ENCODE measurements around the gene DCAF16. TPM values are rescaled to one million over a fixed set of nuclear protein-coding genes. Genes with fewer than 3 reads are reported as not detected.

The DCAF16 gene
- total RNA-seq, 1 donor from 2014 or later = 34.2 TPM

DNA sequence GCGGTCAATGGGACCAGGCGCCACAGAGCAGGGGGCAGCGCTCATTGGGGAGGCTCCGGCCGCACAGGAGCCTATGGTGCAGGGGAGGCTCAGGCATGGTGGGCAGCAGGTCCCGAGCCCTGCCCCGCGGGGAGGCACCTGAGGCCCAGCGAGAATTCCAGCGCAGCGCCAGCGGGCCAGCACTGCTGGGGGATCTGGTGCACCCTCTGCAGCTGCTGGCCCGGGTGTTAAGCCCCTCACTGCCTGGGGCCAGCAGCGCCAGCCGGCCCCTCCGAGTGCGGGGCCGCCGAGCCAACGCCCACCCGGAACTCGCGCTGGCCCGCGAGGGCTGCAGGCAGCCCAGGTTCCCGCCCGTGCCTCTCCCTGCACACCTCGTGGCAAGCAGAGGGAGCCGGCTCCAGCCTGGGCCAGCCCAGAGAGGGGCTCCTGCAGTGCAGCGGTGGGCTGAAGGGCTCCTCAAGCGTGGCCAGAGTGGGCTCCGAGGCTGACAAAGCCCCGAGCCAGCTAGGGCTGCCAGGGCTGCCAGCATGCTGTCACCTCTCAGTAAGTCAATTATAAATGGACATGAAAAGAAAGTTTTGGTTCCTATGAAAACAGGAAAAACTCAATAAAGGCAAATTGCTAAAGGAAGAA, 43.6 kb downstream of the DCAF16 start:
- no peaks in the 10 kb centered on the region for H3K9me3 Mint-ChIP-seq (ENCODE audit: unreplicated experiment)
- no peak for TF ChIP-seq CTCF (IDR thresholded peaks at IDR 0.05; ENCODE audit: unreplicated experiment)
- H3K4me1 Mint-ChIP-seq (ENCODE audit: unreplicated experiment) = no peaks in the 10 kb centered on the region
- no peak overlapping the region for H3K27ac Mint-ChIP-seq (ENCODE audit: unreplicated experiment)
- DNase-seq (ENCODE audit: low spot score) = no peak
- no peaks in the 10 kb centered on the region for H3K36me3 Mint-ChIP-seq (ENCODE audit: low read depth, unreplicated experiment)
- H3K4me3 Mint-ChIP-seq (ENCODE audit: unreplicated experiment) = no peak overlapping the region
- peaks cover 3% of the 10 kb centered on the region for H3K27me3 Mint-ChIP-seq (ENCODE audit: unreplicated experiment)

DNA sequence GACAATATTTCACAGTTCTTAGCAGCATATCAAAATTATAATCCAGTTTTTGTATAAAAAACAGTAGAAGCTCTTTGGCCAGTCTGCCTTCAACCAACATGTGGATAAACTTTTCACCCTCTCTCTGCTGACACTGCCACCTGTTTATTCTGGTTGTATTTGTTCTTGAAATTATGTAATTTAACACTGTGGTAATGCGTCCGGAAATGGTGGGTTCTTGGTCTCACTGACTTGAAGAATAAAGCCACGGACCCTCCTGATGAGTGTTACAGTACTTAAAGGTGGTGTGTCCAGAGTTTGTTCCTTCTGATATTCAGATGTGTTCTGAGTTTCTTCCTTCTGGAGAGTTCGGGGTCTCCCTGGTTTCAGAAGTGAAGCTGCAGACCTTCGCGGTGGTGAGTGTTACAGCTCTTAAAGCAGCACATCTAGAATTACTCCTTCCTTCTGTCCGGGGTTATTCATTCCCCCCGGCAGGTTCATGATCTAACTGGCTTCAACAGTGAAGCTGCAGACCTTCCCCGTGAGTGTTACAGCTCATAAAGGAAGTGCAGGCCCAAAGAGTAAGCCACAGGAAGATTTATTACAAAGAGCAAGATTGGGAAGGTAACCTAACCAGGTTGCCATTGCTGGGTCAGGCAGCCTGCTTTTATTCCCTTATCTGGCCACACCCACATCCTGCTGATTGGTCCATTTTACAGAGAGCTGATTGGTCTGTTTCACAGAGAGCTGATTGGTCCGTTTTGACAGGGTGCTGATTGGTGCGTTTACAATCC, 44.9 kb downstream of the DCAF16 start:
- Mint-ChIP-seq H3K36me3 (ENCODE audit: low read depth, unreplicated experiment) (no peaks in the 10 kb centered on the region), H3K27me3 (ENCODE audit: unreplicated experiment) (peaks cover 3% of the 10 kb centered on the region), H3K4me1 (ENCODE audit: unreplicated experiment) (no peaks in the 10 kb centered on the region), H3K4me3 (ENCODE audit: unreplicated experiment) (no peak overlapping the region), H3K9me3 (ENCODE audit: unreplicated experiment) (no peaks in the 10 kb centered on the region), H3K27ac (ENCODE audit: unreplicated experiment) (no peak overlapping the region)
- TF ChIP-seq CTCF (IDR thresholded peaks at IDR 0.05; ENCODE audit: unreplicated experiment) = no peak
- DNase-seq (ENCODE audit: low spot score) = no peak

DNA sequence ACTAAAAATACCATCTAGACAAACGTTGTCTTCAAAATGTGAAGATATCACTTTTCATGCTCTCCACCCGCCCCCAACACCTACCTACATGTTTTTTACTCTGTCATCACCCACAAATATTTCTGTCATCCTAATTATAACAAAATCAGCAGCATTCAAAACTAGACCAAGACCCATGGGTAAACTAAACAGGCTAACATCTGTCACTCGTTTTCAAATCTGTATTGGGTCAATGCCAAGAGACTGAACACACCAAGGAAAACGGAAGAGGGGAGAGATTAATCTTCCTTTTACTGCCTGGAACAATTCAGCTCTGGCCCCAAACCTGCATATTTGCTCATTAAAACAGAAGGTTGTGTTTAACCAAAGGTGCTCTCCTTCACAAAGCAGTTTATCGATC, 46.6 kb downstream of the DCAF16 start:
- peaks cover 7% of the 10 kb centered on the region for H3K27me3 Mint-ChIP-seq (ENCODE audit: unreplicated experiment)
- no peak for TF ChIP-seq CTCF (IDR thresholded peaks at IDR 0.05; ENCODE audit: unreplicated experiment)
- no peaks in the 10 kb centered on the region for H3K4me1 Mint-ChIP-seq (ENCODE audit: unreplicated experiment)
- H3K4me3 Mint-ChIP-seq (ENCODE audit: unreplicated experiment) = no peak overlapping the region
- no peaks in the 10 kb centered on the region for H3K9me3 Mint-ChIP-seq (ENCODE audit: unreplicated experiment)
- DNase-seq (ENCODE audit: low spot score) = no peak
- H3K36me3 Mint-ChIP-seq (ENCODE audit: low read depth, unreplicated experiment) = no peaks in the 10 kb centered on the region
- no peak overlapping the region for H3K27ac Mint-ChIP-seq (ENCODE audit: unreplicated experiment)

- H3K9me3 Mint-ChIP-seq (ENCODE audit: unreplicated experiment) = no peaks in the 10 kb centered on the region
- H3K27me3 Mint-ChIP-seq (ENCODE audit: unreplicated experiment) = peaks cover 7% of the 10 kb centered on the region
- H3K36me3 Mint-ChIP-seq (ENCODE audit: low read depth, unreplicated experiment) = no peaks in the 10 kb centered on the region
- no peaks in the 10 kb centered on the region for H3K4me1 Mint-ChIP-seq (ENCODE audit: unreplicated experiment)
- no peak overlapping the region for H3K4me3 Mint-ChIP-seq (ENCODE audit: unreplicated experiment)
- DNase-seq (ENCODE audit: low spot score) = no peak
- no peak overlapping the region for H3K27ac Mint-ChIP-seq (ENCODE audit: unreplicated experiment)
- no peak for TF ChIP-seq CTCF (IDR thresholded peaks at IDR 0.05; ENCODE audit: unreplicated experiment)
Measured at GRCh38 chr4:17763416-17763815, 47.1 kb downstream of the DCAF16 start.

- Mint-ChIP-seq H3K4me1 (ENCODE audit: unreplicated experiment) (no peaks in the 10 kb centered on the region), H3K27ac (ENCODE audit: unreplicated experiment) (no peak overlapping the region)
- no peak for DNase-seq (ENCODE audit: low spot score)
Measured at GRCh38 chr4:17762726-17763125, 47.8 kb downstream of the DCAF16 start.

More at GRCh38 chr4:17762726-17763125, 47.8 kb downstream of the DCAF16 start:
- no peak overlapping the region for H3K4me3 Mint-ChIP-seq (ENCODE audit: unreplicated experiment)
- peaks cover 7% of the 10 kb centered on the region for H3K27me3 Mint-ChIP-seq (ENCODE audit: unreplicated experiment)
- no peak for TF ChIP-seq CTCF (IDR thresholded peaks at IDR 0.05; ENCODE audit: unreplicated experiment)
- no peaks in the 10 kb centered on the region for H3K36me3 Mint-ChIP-seq (ENCODE audit: low read depth, unreplicated experiment)
- no peaks in the 10 kb centered on the region for H3K9me3 Mint-ChIP-seq (ENCODE audit: unreplicated experiment)
